ENCODE results near the gene SMPX.

Gene SMPX

GRCh38 chrX:21658746-21659145 is 99.2 kb downstream of the SMPX start:
- no peak overlapping the region for H2AFZ ChIP-seq (ENCODE audit: low read depth)
- H3K36me3 ChIP-seq (ENCODE audit: insufficient read depth) = no peaks in the 10 kb centered on the region
- H3K4me3 ChIP-seq (IDR thresholded peaks at IDR 0.05; ENCODE audit: insufficient read depth, low read depth, low read length) = no peak overlapping the region
- H3K4me2 ChIP-seq = no peak overlapping the region
- no peak for TF ChIP-seq CTCF (conservative IDR thresholded peaks at IDR 0.05; ENCODE audit: low read depth, low read length)
- H3K27ac ChIP-seq = no peak overlapping the region
- no peaks in the 10 kb centered on the region for H4K20me1 ChIP-seq (ENCODE audit: insufficient read depth)
- no peaks in the 10 kb centered on the region for H3K27me3 ChIP-seq (ENCODE audit: insufficient read depth, low read depth)
- no peak overlapping the region for H3K9ac ChIP-seq
- H3K79me2 ChIP-seq (ENCODE audit: insufficient read depth, low read depth) = no peaks in the 10 kb centered on the region
- H3K4me1 ChIP-seq (ENCODE audit: low read depth, poor library complexity, severe bottlenecking) = peaks cover 6% of the 10 kb centered on the region

GRCh38 chrX:21658152-21658737 is 99.7 kb downstream of the SMPX start, which contains the start of gene KLHL34:
Gene KLHL34, minus strand, starts transcription at chrX:21658330. Its CDS starts 542 bp downstream, at chrX:21657788.
- Histone ChIP-seq H3K9ac (no peak within 1 kb of the TSS), H3K27ac (no peak within 1 kb of the TSS), H3K4me1 (ENCODE audit: low read depth, poor library complexity, severe bottlenecking) (peaks cover 9% of the 10 kb centered on the region), H3K79me2 (ENCODE audit: insufficient read depth, low read depth) (no peaks in the 10 kb centered on the region), H4K20me1 (ENCODE audit: insufficient read depth) (no peaks in the 10 kb centered on the region), H3K36me3 (ENCODE audit: insufficient read depth) (no peaks in the 10 kb centered on the region), H3K4me2 (no peak within 1 kb of the TSS), H3K4me3 (IDR thresholded peaks at IDR 0.05; ENCODE audit: insufficient read depth, low read depth, low read length) (no peak within 1 kb of the TSS), H3K27me3 (ENCODE audit: insufficient read depth, low read depth) (no peaks in the 10 kb centered on the region), H2AFZ (ENCODE audit: low read depth) (no peak within 1 kb of the TSS)
- TF ChIP-seq CTCF (conservative IDR thresholded peaks at IDR 0.05; ENCODE audit: low read depth, low read length) = no peak

GRCh38 chrX:21657318-21658151 is 100.4 kb downstream of the SMPX start:
- Histone ChIP-seq H4K20me1 (ENCODE audit: insufficient read depth) (no peaks in the 10 kb centered on the region), H3K79me2 (ENCODE audit: insufficient read depth, low read depth) (no peaks in the 10 kb centered on the region), H3K36me3 (ENCODE audit: insufficient read depth) (no peaks in the 10 kb centered on the region), H3K27me3 (ENCODE audit: insufficient read depth, low read depth) (no peaks in the 10 kb centered on the region), H3K4me3 (IDR thresholded peaks at IDR 0.05; ENCODE audit: insufficient read depth, low read depth, low read length) (no peak overlapping the region), H3K9ac (no peak overlapping the region), H2AFZ (ENCODE audit: low read depth) (no peak overlapping the region), H3K27ac (no peak overlapping the region), H3K4me2 (no peak overlapping the region), H3K4me1 (ENCODE audit: low read depth, poor library complexity, severe bottlenecking) (peaks cover 9% of the 10 kb centered on the region)
- TF ChIP-seq CTCF (conservative IDR thresholded peaks at IDR 0.05; ENCODE audit: low read depth, low read length) = no peak

GRCh38 chrX:21656587-21657317 is 101.2 kb downstream of the SMPX start:
- Histone ChIP-seq H4K20me1 (ENCODE audit: insufficient read depth) (no peaks in the 10 kb centered on the region), H3K4me3 (IDR thresholded peaks at IDR 0.05; ENCODE audit: insufficient read depth, low read depth, low read length) (no peak overlapping the region), H3K4me1 (ENCODE audit: low read depth, poor library complexity, severe bottlenecking) (peaks cover 9% of the 10 kb centered on the region), H3K9ac (no peak overlapping the region), H3K27me3 (ENCODE audit: insufficient read depth, low read depth) (no peaks in the 10 kb centered on the region), H3K79me2 (ENCODE audit: insufficient read depth, low read depth) (no peaks in the 10 kb centered on the region), H3K36me3 (ENCODE audit: insufficient read depth) (no peaks in the 10 kb centered on the region), H3K27ac (no peak overlapping the region), H3K4me2 (no peak overlapping the region), H2AFZ (ENCODE audit: low read depth) (no peak overlapping the region)
- TF ChIP-seq CTCF (conservative IDR thresholded peaks at IDR 0.05; ENCODE audit: low read depth, low read length) = no peak

All from KMS-11 (cell line).